ENCODE data around the gene ST6GALNAC2.
A peak's percentile ranks its signal among the peaks of the same experiment; 100 is the strongest.
"Not testable (repeated sequence)": the region's sequence is repeated elsewhere in the genome, so short reads cannot be mapped to it uniquely, and the experiment has no call there.

ST6GALNAC2 gene

GRCh38 chr17:76527430-76528111, 58.1 kb downstream of the ST6GALNAC2 start:
- DNase-seq (ENCODE audit: low spot score) = peak; percentile 83

GRCh38 chr17:76527016-76527415, 58.6 kb downstream of the ST6GALNAC2 start:
- DNase-seq (ENCODE audit: low spot score) = not testable (repeated sequence)

- not testable (repeated sequence) for DNase-seq (ENCODE audit: low spot score)
Observed at GRCh38 chr17:76525513-76525833, 60.2 kb downstream of the ST6GALNAC2 start.

GRCh38 chr17:76524598-76525512, 60.8 kb downstream of the ST6GALNAC2 start:
- no peak for DNase-seq (ENCODE audit: low spot score)

GRCh38 chr17:76523084-76524037, 62.3 kb downstream of the ST6GALNAC2 start:
- DNase-seq (ENCODE audit: low spot score) = peak; percentile 63

GRCh38 chr17:76521683-76522082, 64.0 kb downstream of the ST6GALNAC2 start:
- DNase-seq (ENCODE audit: low spot score) = not testable (repeated sequence)

GRCh38 chr17:76521262-76521661, 64.4 kb downstream of the ST6GALNAC2 start:
- DNase-seq (ENCODE audit: low spot score) = no peak

- no peak for DNase-seq (ENCODE audit: low spot score)
Observed at GRCh38 chr17:76519048-76519966, 66.4 kb downstream of the ST6GALNAC2 start.

GRCh38 chr17:76517638-76518038, 68.0 kb downstream of the ST6GALNAC2 start:
- DNase-seq (ENCODE audit: low spot score) = no peak

Data from SW480 (cell line).